HG02798 (cell line): ENCODE data around the gene CABP4.
A peak's percentile ranks its signal among the peaks of the same experiment; 100 is the strongest.

Experiments
- ATAC-seq: cut with Tn5 transposase; IDR thresholded peaks from one replicate; pipeline ENCODE4 v1.9.1; 2021; ENCODE audit warnings: mild to moderate bottlenecking; ENCODE audit not compliant: unreplicated experiment, poor library complexity

CABP4 gene

GRCh38 chr11:67455054-67455453 is at the start of gene CABP4:
TSS of gene CABP4 (plus strand) at chr11:67455354. CDS start at chr11:67455424, 70 bp downstream.
- ATAC-seq: no peak

GRCh38 chr11:67405688-67406339 is 49.3 kb upstream of the CABP4 start:
- ATAC-seq: no peak

GRCh38 chr11:67406420-67406968 is 48.7 kb upstream of the CABP4 start:
- no peak for ATAC-seq

- ATAC-seq: no peak
Measured at GRCh38 chr11:67406969-67407687, 48.0 kb upstream of the CABP4 start.

GRCh38 chr11:67407688-67408163 is 47.4 kb upstream of the CABP4 start:
- no peak for ATAC-seq

GRCh38 chr11:67408437-67409200 is 46.5 kb upstream of the CABP4 start:
- ATAC-seq: no peak

- ATAC-seq: peak; percentile 42
Measured at GRCh38 chr11:67409261-67409666, 45.9 kb upstream of the CABP4 start.

- ATAC-seq: no peak
Measured at GRCh38 chr11:67409781-67410368, 45.3 kb upstream of the CABP4 start.

- no peak for ATAC-seq
Measured at GRCh38 chr11:67410369-67410831, 44.8 kb upstream of the CABP4 start.

GRCh38 chr11:67410984-67411784 is 44.0 kb upstream of the CABP4 start:
- ATAC-seq: no peak

GRCh38 chr11:67411785-67412152 is 43.4 kb upstream of the CABP4 start:
- no peak for ATAC-seq

- ATAC-seq: no peak
Measured at GRCh38 chr11:67412495-67413179, 42.5 kb upstream of the CABP4 start.

GRCh38 chr11:67413266-67413849 is 41.8 kb upstream of the CABP4 start:
- no peak for ATAC-seq

- no peak for ATAC-seq
Measured at GRCh38 chr11:67415501-67416304, 39.5 kb upstream of the CABP4 start, which contains the start of gene CARNS1. TSS of gene CARNS1 (plus strand) at chr11:67415678. CDS start at chr11:67416200, 522 bp downstream.

- no peak for ATAC-seq
Measured at GRCh38 chr11:67416416-67417335, 38.5 kb upstream of the CABP4 start.

- no peak for ATAC-seq
Measured at GRCh38 chr11:67417425-67417824, 37.7 kb upstream of the CABP4 start.
